ENCODE measurements around the gene PTER. TPM values are rescaled to one million over a fixed set of nuclear protein-coding genes. Genes with fewer than 3 reads are reported as not detected.

The PTER gene
- total RNA-seq, 1 donor: 29.7 TPM

- Histone ChIP-seq H3K4me1 (ENCODE audit: insufficient read depth, low read length) (no peaks in the 10 kb centered on the region), H3K4me2 (ENCODE audit: insufficient read depth, low read length) (no peak overlapping the region), H3K9me3 (ENCODE audit: low read depth, low read length) (no peaks in the 10 kb centered on the region), H4K20me1 (ENCODE audit: insufficient read depth, low read length) (no peaks in the 10 kb centered on the region), H3K79me2 (ENCODE audit: insufficient read depth, low read length) (no peaks in the 10 kb centered on the region), H3K4me3 (ENCODE audit: insufficient read depth, low read length) (no peak overlapping the region), H2AFZ (ENCODE audit: low read length) (no peak overlapping the region), H3K27ac (ENCODE audit: low read depth, low read length) (no peak overlapping the region), H3K36me3 (ENCODE audit: insufficient read depth, low read length) (no peaks in the 10 kb centered on the region), H3K27me3 (ENCODE audit: insufficient read depth, low read length) (no peaks in the 10 kb centered on the region)
- no peak for TF ChIP-seq CTCF (IDR thresholded peaks at IDR 0.05; ENCODE audit: extremely low read depth, low read depth, low read length)
- no peak for DNase-seq (ENCODE audit: insufficient read length, low spot score, missing footprints)
Measured at GRCh38 chr10:16481052-16481728, 44.4 kb downstream of the PTER start.

GRCh38 chr10:16483241-16483917, 46.6 kb downstream of the PTER start:
- H3K4me2 ChIP-seq (ENCODE audit: insufficient read depth, low read length): no peak overlapping the region
- H4K20me1 ChIP-seq (ENCODE audit: insufficient read depth, low read length): no peaks in the 10 kb centered on the region
- H3K27me3 ChIP-seq (ENCODE audit: insufficient read depth, low read length): no peaks in the 10 kb centered on the region
- no peaks in the 10 kb centered on the region for H3K79me2 ChIP-seq (ENCODE audit: insufficient read depth, low read length)
- H3K4me1 ChIP-seq (ENCODE audit: insufficient read depth, low read length): no peaks in the 10 kb centered on the region
- H3K36me3 ChIP-seq (ENCODE audit: insufficient read depth, low read length): no peaks in the 10 kb centered on the region
- TF ChIP-seq CTCF (IDR thresholded peaks at IDR 0.05; ENCODE audit: extremely low read depth, low read depth, low read length): no peak
- no peak overlapping the region for H2AFZ ChIP-seq (ENCODE audit: low read length)
- no peaks in the 10 kb centered on the region for H3K9me3 ChIP-seq (ENCODE audit: low read depth, low read length)
- H3K27ac ChIP-seq (ENCODE audit: low read depth, low read length): no peak overlapping the region
- no peak overlapping the region for H3K4me3 ChIP-seq (ENCODE audit: insufficient read depth, low read length)
- DNase-seq (ENCODE audit: insufficient read length, low spot score, missing footprints): no peak

GRCh38 chr10:16490511-16490910, 53.7 kb downstream of the PTER start:
- Histone ChIP-seq H3K9me3 (ENCODE audit: low read depth, low read length) (no peaks in the 10 kb centered on the region), H3K4me2 (ENCODE audit: insufficient read depth, low read length) (no peak overlapping the region), H3K36me3 (ENCODE audit: insufficient read depth, low read length) (no peaks in the 10 kb centered on the region), H3K4me1 (ENCODE audit: insufficient read depth, low read length) (no peaks in the 10 kb centered on the region), H3K27me3 (ENCODE audit: insufficient read depth, low read length) (no peaks in the 10 kb centered on the region), H4K20me1 (ENCODE audit: insufficient read depth, low read length) (no peaks in the 10 kb centered on the region), H3K79me2 (ENCODE audit: insufficient read depth, low read length) (no peaks in the 10 kb centered on the region), H2AFZ (ENCODE audit: low read length) (no peak overlapping the region), H3K27ac (ENCODE audit: low read depth, low read length) (no peak overlapping the region), H3K4me3 (ENCODE audit: insufficient read depth, low read length) (no peak overlapping the region)
- TF ChIP-seq CTCF (IDR thresholded peaks at IDR 0.05; ENCODE audit: extremely low read depth, low read depth, low read length): no peak
- DNase-seq (ENCODE audit: insufficient read length, low spot score, missing footprints): no peak

GRCh38 chr10:16491933-16492332, 55.1 kb downstream of the PTER start:
- Histone ChIP-seq H3K79me2 (ENCODE audit: insufficient read depth, low read length) (no peaks in the 10 kb centered on the region), H3K9me3 (ENCODE audit: low read depth, low read length) (no peaks in the 10 kb centered on the region), H3K4me3 (ENCODE audit: insufficient read depth, low read length) (no peak overlapping the region), H2AFZ (ENCODE audit: low read length) (no peak overlapping the region), H3K27me3 (ENCODE audit: insufficient read depth, low read length) (no peaks in the 10 kb centered on the region), H3K27ac (ENCODE audit: low read depth, low read length) (no peak overlapping the region), H3K36me3 (ENCODE audit: insufficient read depth, low read length) (no peaks in the 10 kb centered on the region), H4K20me1 (ENCODE audit: insufficient read depth, low read length) (no peaks in the 10 kb centered on the region), H3K4me1 (ENCODE audit: insufficient read depth, low read length) (no peaks in the 10 kb centered on the region), H3K4me2 (ENCODE audit: insufficient read depth, low read length) (no peak overlapping the region)
- no peak for DNase-seq (ENCODE audit: insufficient read length, low spot score, missing footprints)
- no peak for TF ChIP-seq CTCF (IDR thresholded peaks at IDR 0.05; ENCODE audit: extremely low read depth, low read depth, low read length)
